GM23338 (cell line): ENCODE measurements around the gene NEO1. TPM values are rescaled to one million over a fixed set of nuclear protein-coding genes. Genes with fewer than 3 reads are reported as not detected.

ENCODE experiments used
- ATAC-seq: fragments of 200-7000 bp; cut with Tn5 transposase; 3 replicates; pipeline ENCODE4 v1.9.1; 2020
- DNase-seq: peaks from one replicate; pipeline ENCODE4 v3.0.0-alpha.2; 2015; ENCODE audit warnings: low spot score
- H2AFZ ChIP-seq: fragments of 200-600 bp; sonication (generic); 2 replicates; pipeline ENCODE4 v1.8.0; 2016; ENCODE audit warnings: antibody characterized with exemption, mild to moderate bottlenecking, moderate library complexity
- H3F3A ChIP-seq: fragments of 200-600 bp; sonication (generic); replicated peaks from 2 replicates; pipeline ENCODE4 v1.8.0; 2017; ENCODE audit warnings: antibody characterized with exemption, mixed run types, low read depth
- H3K27ac ChIP-seq: fragments of 200-600 bp; sonication (generic); 2 replicates; pipeline ENCODE4 v1.6.1; 2016; ENCODE audit warnings: low read depth
- H3K27me3 ChIP-seq: fragments of 200-600 bp; sonication (generic); 2 replicates; pipeline ENCODE4 v1.8.0; 2016; ENCODE audit warnings: mild to moderate bottlenecking, mixed run types, moderate library complexity; ENCODE audit not compliant: insufficient read depth
- H3K36me3 ChIP-seq: fragments of 200-600 bp; sonication (generic); 2 replicates; pipeline ENCODE4 v1.8.0; 2016; ENCODE audit warnings: mild to moderate bottlenecking; ENCODE audit not compliant: insufficient read depth
- H3K4me1 ChIP-seq: fragments of 200-600 bp; sonication (generic); 2 replicates; pipeline ENCODE4 v1.8.0; 2016; ENCODE audit warnings: mild to moderate bottlenecking, moderate library complexity; ENCODE audit not compliant: insufficient read depth
- H3K4me2 ChIP-seq: fragments of 200-600 bp; sonication (generic); 2 replicates; pipeline ENCODE4 v1.7.1; 2017; ENCODE audit warnings: mixed run types
- H3K4me3 ChIP-seq: fragments of 200-600 bp; sonication (generic); 2 replicates; pipeline ENCODE4 v1.6.1; 2016; ENCODE audit warnings: mixed run types
- H3K79me2 ChIP-seq: fragments of 200-600 bp; sonication (generic); replicated peaks from 2 replicates; pipeline ENCODE4 v1.8.0; 2017; ENCODE audit warnings: mild to moderate bottlenecking; ENCODE audit not compliant: insufficient read depth
- H3K9me2 ChIP-seq: fragments of 200-600 bp; sonication (generic); 2 replicates; pipeline ENCODE4 v1.8.0; 2017; ENCODE audit not compliant: insufficient read depth
- H4K20me1 ChIP-seq: fragments of 200-600 bp; sonication (generic); replicated peaks from 2 replicates; pipeline ENCODE4 v1.8.0; 2017; ENCODE audit warnings: mild to moderate bottlenecking; ENCODE audit not compliant: insufficient read depth
- H3K27ac Mint-ChIP-seq: 2 replicates; pipeline ENCODE4 v1.8.0; 2020; ENCODE audit warnings: inconsistent platforms, mild to moderate bottlenecking, moderate library complexity, mixed read lengths
- H3K27me3 Mint-ChIP-seq: 3 replicates; pipeline ENCODE4 v1.8.0; 2022; ENCODE audit warnings: low read depth, mild to moderate bottlenecking, moderate library complexity, mixed read lengths, inconsistent platforms; ENCODE audit not compliant: insufficient read depth, poor library complexity
- H3K36me3 Mint-ChIP-seq: 3 replicates; pipeline ENCODE4 v1.8.0; 2021; ENCODE audit warnings: low read depth, mild to moderate bottlenecking, inconsistent platforms, moderate library complexity, mixed read lengths
- H3K4me1 Mint-ChIP-seq: 3 replicates; pipeline ENCODE4 v1.8.0; 2020; ENCODE audit warnings: mild to moderate bottlenecking, inconsistent platforms, mixed read lengths
- H3K4me3 Mint-ChIP-seq: 3 replicates; pipeline ENCODE4 v1.8.0; 2021; ENCODE audit warnings: moderate library complexity, mild to moderate bottlenecking, inconsistent platforms, mixed read lengths
- H3K9me3 Mint-ChIP-seq: 3 replicates; pipeline ENCODE4 v1.8.0; 2020; ENCODE audit warnings: moderate library complexity, mild to moderate bottlenecking, inconsistent platforms, mixed read lengths
- CTCF ChIP-seq, 2 experiments: fragments of 200-600 bp in 1 of 2; sonication (generic) in 1 of 2; conservative IDR thresholded peaks; 2 replicates each; pipeline versions ENCODE4 v1.5.1 to v1.6.1; 2016 to 2017; ENCODE audit warnings: antibody characterized with exemption in 2 of 2, low read depth in 2 of 2, mild to moderate bottlenecking in 2 of 2, moderate library complexity in 1 of 2
- ETS1 ChIP-seq: IDR thresholded peaks from 2 replicates; pipeline ENCODE4 v1.6.1; 2016; ENCODE audit warnings: antibody characterized with exemption
- EZH2 ChIP-seq: fragments of 200-600 bp; sonication (generic); IDR thresholded peaks from one replicate; pipeline ENCODE4 v1.8.0; 2017; ENCODE audit warnings: antibody characterized with exemption, mild to moderate bottlenecking, low read depth; ENCODE audit not compliant: unreplicated experiment
- JUNB ChIP-seq: IDR thresholded peaks from one replicate; pipeline ENCODE4 v1.6.1; 2016; ENCODE audit warnings: antibody characterized with exemption; ENCODE audit not compliant: unreplicated experiment
- NANOG ChIP-seq: IDR thresholded peaks from 2 replicates; pipeline ENCODE4 v1.6.1; 2016; ENCODE audit warnings: antibody characterized with exemption, borderline replicate concordance
- POLR2AphosphoS5 ChIP-seq: IDR thresholded peaks from 2 replicates; pipeline ENCODE4 v1.6.1; 2016; ENCODE audit warnings: antibody characterized with exemption, low read depth
- ZNF331 ChIP-seq: fragments of 250-450 bp; sonication (Bioruptor Pico); IDR thresholded peaks from 2 replicates; pipeline ENCODE4 v1.5.0; 2020; ENCODE audit warnings: low read depth, mild to moderate bottlenecking, moderate library complexity
- ZNF462 ChIP-seq: fragments of 250-450 bp; sonication (Bioruptor Pico); IDR thresholded peaks from 2 replicates; pipeline ENCODE4 v1.5.0; 2020; ENCODE audit warnings: mild to moderate bottlenecking, moderate library complexity
- polyA plus RNA-seq: library from polyadenylated mRNA; unstranded; fragments of >200 nt; fragmentation: Nextera tagmentation; extraction: Ambion mirVana; gene quantifications from 2 replicates; pipeline ENCODE4 v1.2.1, GENCODE V29; 2016
- total RNA-seq: library from RNA; depleted of rRNA; stranded (reverse); fragments of >200 nt; shearing (Covaris generic); gene quantifications from 2 replicates; pipeline ENCODE4 v1.2.3, GENCODE V29; 2014

Gene NEO1
- total and polyA plus RNA-seq, 2 experiments from 2014 or later = 8.4 to 45.8 TPM

GRCh38 chr15:73153024-73153423 is 100.8 kb downstream of the NEO1 start:
- Mint-ChIP-seq H3K9me3 (peaks cover 10% of the 10 kb centered on the region; the same call in 2 of the 3 replicates), H3K4me3 (no peak overlapping the region)

More at GRCh38 chr15:73153024-73153423, 100.8 kb downstream of the NEO1 start:
- peaks cover 38% of the 10 kb centered on the region for H3K36me3 Mint-ChIP-seq
- Histone ChIP-seq H3K36me3 (no peaks in the 10 kb centered on the region), H4K20me1 (no peaks in the 10 kb centered on the region), H3K4me2 (no peak overlapping the region), H3K79me2 (peaks cover 4% of the 10 kb centered on the region; the same call in 1 of the 2 replicates), H3K4me3 (no peak overlapping the region), H2AFZ (no peak overlapping the region), H3F3A (no peaks in the 10 kb centered on the region), H3K27me3 (no peaks in the 10 kb centered on the region), H3K27ac (no peak overlapping the region), H3K4me1 (no peaks in the 10 kb centered on the region), H3K9me2 (no peaks in the 10 kb centered on the region)
- no peak for ATAC-seq
- no peak overlapping the region for H3K27ac Mint-ChIP-seq
- no peaks in the 10 kb centered on the region for H3K4me1 Mint-ChIP-seq
- DNase-seq = no peak
- H3K27me3 Mint-ChIP-seq = no peaks in the 10 kb centered on the region
- TF ChIP-seq POLR2AphosphoS5 = no peak
- no peak for TF ChIP-seq ETS1
- no peak for TF ChIP-seq CTCF (conservative IDR thresholded peaks at IDR 0.05; ENCODE audit: low read depth in 2 of 2)
- no peak for TF ChIP-seq NANOG
- TF ChIP-seq EZH2 = no peak
- TF ChIP-seq ZNF331 (CRISPR knock-in tag) = no peak
- no peak for TF ChIP-seq JUNB
- TF ChIP-seq ZNF462 (CRISPR knock-in tag) = no peak
